ENCODE results near the gene METTL8. TPM values are rescaled to one million over a fixed set of nuclear protein-coding genes. Genes with fewer than 3 reads are reported as not detected.

Gene METTL8
- total RNA-seq, 4 donors from 2014 or later = 17.9 to 51.4 (median 35.4) TPM

GRCh38 chr2:171289316-171289715, 144.5 kb downstream of the METTL8 start:
- Histone ChIP-seq H3K4me1 (peaks cover 0 to 6% (median 4%) of the 10 kb centered on the region in 3 donors), H3K4me3 (no peak overlapping the region), H3K27ac (no peak overlapping the region), H3K36me3 (no peaks in the 10 kb centered on the region), H3K9me3 (no peaks in the 10 kb centered on the region), H3K27me3 (no peaks in the 10 kb centered on the region)
- intact Hi-C loops (cut with DNase I) = no loop called here
- TF ChIP-seq, protein P1, sequence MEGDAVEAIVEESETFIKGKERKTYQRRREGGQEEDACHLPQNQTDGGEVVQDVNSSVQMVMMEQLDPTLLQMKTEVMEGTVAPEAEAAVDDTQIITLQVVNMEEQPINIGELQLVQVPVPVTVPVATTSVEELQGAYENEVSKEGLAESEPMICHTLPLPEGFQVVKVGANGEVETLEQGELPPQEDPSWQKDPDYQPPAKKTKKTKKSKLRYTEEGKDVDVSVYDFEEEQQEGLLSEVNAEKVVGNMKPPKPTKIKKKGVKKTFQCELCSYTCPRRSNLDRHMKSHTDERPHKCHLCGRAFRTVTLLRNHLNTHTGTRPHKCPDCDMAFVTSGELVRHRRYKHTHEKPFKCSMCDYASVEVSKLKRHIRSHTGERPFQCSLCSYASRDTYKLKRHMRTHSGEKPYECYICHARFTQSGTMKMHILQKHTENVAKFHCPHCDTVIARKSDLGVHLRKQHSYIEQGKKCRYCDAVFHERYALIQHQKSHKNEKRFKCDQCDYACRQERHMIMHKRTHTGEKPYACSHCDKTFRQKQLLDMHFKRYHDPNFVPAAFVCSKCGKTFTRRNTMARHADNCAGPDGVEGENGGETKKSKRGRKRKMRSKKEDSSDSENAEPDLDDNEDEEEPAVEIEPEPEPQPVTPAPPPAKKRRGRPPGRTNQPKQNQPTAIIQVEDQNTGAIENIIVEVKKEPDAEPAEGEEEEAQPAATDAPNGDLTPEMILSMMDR (IDR thresholded peaks at IDR 0.05) = no peak
- TF ChIP-seq POLR2A (IDR thresholded peaks at IDR 0.05) = no peak
- DNase-seq = no peak

DNA sequence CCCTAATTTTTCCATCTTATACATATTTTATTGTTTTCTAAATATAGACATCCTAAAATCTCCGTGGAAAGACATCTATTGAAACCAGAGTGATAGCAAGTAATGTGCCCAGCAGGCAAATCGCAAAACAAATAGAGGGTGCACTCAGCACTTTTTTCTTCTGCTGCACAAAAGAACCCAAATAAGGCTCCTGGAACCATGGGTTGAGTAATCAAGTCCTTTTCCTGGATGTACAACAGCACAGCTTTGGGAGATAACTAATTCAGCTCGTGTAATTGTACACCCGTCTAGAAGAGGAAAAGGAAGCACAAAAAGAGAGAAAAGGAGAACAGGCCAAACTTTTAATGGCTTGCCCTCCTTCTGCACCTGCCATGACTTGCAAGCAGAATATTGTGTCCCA, 146.2 kb downstream of the METTL8 start:
- WGBS, 2 donors = 20 to 33% methylated on average over 4 of the region's 4 CpGs
- no peak overlapping the region for H3K4me3 ChIP-seq
- H3K4me1 ChIP-seq = peaks cover 0 to 6% (median 4%) of the 10 kb centered on the region in 3 donors
- no peak for DNase-seq
- no peaks in the 10 kb centered on the region for H3K27me3 ChIP-seq
- no peak overlapping the region for H3K27ac ChIP-seq
- intact Hi-C loops (cut with DNase I) = no loop called here
- H3K36me3 ChIP-seq = no peaks in the 10 kb centered on the region
- no peaks in the 10 kb centered on the region for H3K9me3 ChIP-seq
- TF ChIP-seq, protein P1 (IDR thresholded peaks at IDR 0.05) = no peak
- TF ChIP-seq POLR2A (IDR thresholded peaks at IDR 0.05) = no peak

- no peak for DNase-seq
- Histone ChIP-seq H3K9me3 (no peaks in the 10 kb centered on the region), H3K4me3 (no peak overlapping the region), H3K36me3 (no peaks in the 10 kb centered on the region), H3K4me1 (peaks cover 0 to 6% (median 4%) of the 10 kb centered on the region in 3 donors), H3K27me3 (no peaks in the 10 kb centered on the region), H3K27ac (no peak overlapping the region)
- intact Hi-C loops (cut with DNase I) = no loop called here
- TF ChIP-seq POLR2A (IDR thresholded peaks at IDR 0.05) = no peak
- TF ChIP-seq, protein P1 (IDR thresholded peaks at IDR 0.05) = no peak
These were observed 146.7 kb downstream of the METTL8 start for GRCh38 chr2:171287036-171287571.

DNA sequence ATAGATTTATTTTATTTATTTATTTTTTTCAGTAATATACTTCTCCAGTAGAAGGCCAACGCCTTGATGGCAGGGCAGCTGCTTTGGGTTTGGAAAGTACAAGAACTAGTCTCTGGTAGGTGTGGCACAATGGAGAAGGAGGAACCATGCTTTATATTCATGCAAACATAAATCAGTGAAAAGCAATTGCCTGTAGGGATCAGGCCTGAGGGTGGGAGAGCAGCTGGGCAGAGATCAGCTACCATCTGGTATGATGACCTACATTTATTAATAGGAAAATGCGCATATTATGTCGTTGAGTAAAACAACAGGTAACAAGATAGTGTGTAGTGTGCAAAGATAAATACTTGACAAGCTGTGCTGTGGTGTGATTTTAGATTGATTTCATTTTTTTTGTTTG, 152.7 kb downstream of the METTL8 start:
- no peak overlapping the region for H3K4me3 ChIP-seq
- 95 to 97% methylated on average over 3 of the region's 3 CpGs for WGBS, 2 donors
- TF ChIP-seq, protein P1 (IDR thresholded peaks at IDR 0.05) = no peak
- TF ChIP-seq POLR2A (IDR thresholded peaks at IDR 0.05) = no peak

GRCh38 chr2:171279983-171280790, 153.6 kb downstream of the METTL8 start:
- no peak for DNase-seq
- Histone ChIP-seq H3K36me3 (no peaks in the 10 kb centered on the region), H3K9me3 (no peaks in the 10 kb centered on the region), H3K4me3 (no peak overlapping the region), H3K4me1 (no peaks in the 10 kb centered on the region), H3K27me3 (no peaks in the 10 kb centered on the region), H3K27ac (no peak overlapping the region)
- WGBS, 2 donors = 89 to 96% methylated on average over 11 to 13 of the region's 13 CpGs
- intact Hi-C loops (cut with DNase I) = no loop called here
- TF ChIP-seq, protein P1 (IDR thresholded peaks at IDR 0.05) = no peak
- TF ChIP-seq POLR2A (IDR thresholded peaks at IDR 0.05) = no peak

More for the DNA sequence above, 152.7 kb downstream of the METTL8 start:
- Histone ChIP-seq H3K36me3 (no peaks in the 10 kb centered on the region), H3K27me3 (no peaks in the 10 kb centered on the region), H3K4me1 (no peaks in the 10 kb centered on the region), H3K27ac (no peak overlapping the region), H3K9me3 (no peaks in the 10 kb centered on the region)
- no peak for DNase-seq
- intact Hi-C loops (cut with DNase I) = no loop called here
